Vein endothelial cell (primary cell): Measurements from ENCODE around the gene JTB. TPM values are rescaled to one million over a fixed set of nuclear protein-coding genes. Genes with fewer than 3 reads are reported as not detected.

Experiments
- small RNA-seq: library from RNA; depleted of rRNA; stranded (forward); fragments of <200 nt; gene quantifications from one replicate; pipeline ENCODE3, GENCODE V24; 2012
- total RNA-seq: library from RNA; depleted of rRNA; stranded (reverse); fragments of >200 nt; gene quantifications from 2 replicates; pipeline ENCODE4 v1.2.3, GENCODE V29; 2012

The JTB gene
- total RNA-seq, result 114 and 132 TPM in 2 replicates

DNA sequence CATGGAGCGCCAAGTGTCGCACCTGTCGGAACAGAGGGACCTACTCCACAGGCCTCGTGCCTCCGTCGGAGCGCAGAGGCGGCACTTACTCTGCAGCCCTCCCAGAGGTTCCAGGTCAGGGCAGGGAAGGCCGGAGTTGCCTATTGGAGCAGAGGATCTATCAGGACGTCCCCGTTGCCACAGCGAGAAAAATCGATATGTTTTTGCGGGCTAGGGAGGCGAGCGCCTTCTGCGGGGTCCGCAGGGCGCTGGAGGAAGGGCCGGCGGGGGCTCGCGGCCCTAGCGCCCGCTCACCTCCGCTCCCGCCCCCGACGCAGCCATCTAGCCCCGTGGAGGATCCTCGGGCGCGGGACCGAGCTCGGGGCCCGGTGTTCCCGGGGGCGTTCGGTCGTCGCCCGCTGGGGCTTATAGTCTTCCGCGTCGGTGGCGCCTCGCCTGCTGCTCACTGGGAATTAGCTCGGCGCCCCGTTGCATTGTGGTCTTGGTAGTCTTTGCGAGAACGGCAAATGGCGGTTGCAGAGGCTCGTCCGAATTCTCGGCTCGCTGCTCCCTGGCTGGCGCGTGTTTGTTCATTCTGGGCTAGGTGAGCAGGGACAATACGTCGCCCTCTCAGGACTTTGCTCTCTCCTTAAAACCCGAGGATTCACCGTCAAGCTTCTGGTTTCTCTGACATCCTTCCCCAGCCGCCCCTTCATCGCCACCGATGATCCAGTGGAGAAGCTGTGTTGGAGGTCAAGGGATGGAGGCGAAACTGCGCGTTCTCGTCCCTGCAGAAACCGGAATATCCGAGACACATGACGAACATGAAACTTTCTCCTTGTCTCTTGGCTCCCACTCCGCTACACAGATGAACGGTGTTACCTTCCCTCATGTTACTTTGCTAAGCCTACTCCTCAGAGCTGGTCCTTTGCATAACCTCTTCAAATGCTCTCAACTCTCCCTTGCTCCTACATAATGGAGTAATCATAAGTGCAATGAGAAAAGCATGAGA, at the start of gene JTB:
TSS of gene JTB (minus strand) at position 425 of the 991 bp plus-strand sequence. CDS start at position 3, 422 bp downstream.

DNA sequence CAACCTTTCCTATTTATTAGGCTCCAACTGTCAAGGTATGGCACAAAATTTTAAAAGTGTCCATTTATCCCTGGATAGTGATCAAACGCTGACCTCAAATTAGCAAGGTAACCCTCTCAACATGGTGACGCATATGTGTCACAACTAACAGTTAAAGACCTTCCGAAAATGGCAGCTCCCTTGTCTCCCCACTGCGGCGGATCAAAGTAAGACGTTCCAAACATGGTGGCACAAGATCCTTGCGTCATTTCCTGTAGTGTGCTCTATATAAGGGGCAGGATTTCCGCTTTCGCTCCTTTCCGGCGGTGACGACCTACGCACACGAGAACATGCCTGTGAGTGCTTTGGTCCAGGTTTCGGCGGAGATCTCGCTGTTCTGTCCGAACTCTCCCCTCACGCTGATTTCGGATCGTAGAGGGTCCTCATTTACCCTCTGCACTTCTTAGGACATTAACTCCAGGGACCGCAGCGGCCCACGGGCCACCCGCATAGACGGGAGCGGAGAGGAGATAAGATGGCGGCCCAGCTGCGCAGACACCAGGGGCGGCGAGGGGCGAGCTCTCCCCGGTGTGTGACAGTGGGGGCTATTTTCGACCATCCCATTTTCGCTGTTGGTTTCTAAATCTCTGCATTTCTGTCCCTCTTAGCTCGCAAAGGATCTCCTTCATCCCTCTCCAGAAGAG, 13.1 kb upstream of the JTB start, which contains the start of gene RPS27:
TSS of gene RPS27 (plus strand) at position 295 of the 683 bp plus-strand sequence. CDS start at position 330, 35 bp downstream.

DNA sequence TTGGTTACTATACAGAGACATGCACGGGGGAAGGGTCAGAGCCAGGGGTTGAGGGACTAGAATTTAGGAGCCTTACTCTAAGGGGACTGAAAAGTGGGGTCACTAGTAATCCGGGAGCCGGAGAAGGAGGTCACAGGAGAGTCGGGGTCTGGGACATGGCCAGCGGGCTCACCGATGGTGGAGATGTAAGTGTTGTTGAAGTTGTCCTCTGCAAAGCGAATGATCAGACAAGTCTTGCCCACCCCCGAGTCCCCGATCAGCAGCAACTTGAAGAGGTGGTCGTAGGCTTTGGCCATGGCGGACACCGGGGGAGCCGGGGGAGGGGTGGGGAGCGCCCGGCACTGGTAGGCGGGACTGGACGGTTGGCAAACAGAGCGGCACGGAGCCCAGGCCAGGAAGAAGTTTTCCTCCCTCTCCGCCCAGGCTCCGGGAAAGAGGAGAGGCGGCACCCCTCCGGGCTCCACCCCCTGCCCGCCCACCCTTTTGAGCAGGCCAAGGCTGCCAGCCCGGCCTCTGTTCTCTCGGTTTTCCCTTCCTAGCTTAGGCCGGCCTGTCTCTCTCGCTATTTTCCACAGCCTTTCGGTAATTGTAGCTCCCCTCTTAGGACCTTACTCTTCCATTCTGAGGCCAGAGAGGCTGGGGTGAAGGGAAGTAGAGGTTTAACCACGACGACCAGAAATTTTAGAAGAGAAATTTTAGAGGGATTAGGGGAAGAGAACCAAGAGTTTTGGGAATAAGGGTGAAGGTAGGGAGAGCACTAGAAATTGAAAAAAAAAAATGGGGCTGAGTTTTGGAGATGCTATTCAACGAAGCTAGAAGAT, 8.7 kb upstream of the JTB start, which contains the start of gene RAB13:
TSS of gene RAB13 (minus strand) at position 399 of the 821 bp plus-strand sequence. CDS start at position 296, 103 bp downstream.

DNA sequence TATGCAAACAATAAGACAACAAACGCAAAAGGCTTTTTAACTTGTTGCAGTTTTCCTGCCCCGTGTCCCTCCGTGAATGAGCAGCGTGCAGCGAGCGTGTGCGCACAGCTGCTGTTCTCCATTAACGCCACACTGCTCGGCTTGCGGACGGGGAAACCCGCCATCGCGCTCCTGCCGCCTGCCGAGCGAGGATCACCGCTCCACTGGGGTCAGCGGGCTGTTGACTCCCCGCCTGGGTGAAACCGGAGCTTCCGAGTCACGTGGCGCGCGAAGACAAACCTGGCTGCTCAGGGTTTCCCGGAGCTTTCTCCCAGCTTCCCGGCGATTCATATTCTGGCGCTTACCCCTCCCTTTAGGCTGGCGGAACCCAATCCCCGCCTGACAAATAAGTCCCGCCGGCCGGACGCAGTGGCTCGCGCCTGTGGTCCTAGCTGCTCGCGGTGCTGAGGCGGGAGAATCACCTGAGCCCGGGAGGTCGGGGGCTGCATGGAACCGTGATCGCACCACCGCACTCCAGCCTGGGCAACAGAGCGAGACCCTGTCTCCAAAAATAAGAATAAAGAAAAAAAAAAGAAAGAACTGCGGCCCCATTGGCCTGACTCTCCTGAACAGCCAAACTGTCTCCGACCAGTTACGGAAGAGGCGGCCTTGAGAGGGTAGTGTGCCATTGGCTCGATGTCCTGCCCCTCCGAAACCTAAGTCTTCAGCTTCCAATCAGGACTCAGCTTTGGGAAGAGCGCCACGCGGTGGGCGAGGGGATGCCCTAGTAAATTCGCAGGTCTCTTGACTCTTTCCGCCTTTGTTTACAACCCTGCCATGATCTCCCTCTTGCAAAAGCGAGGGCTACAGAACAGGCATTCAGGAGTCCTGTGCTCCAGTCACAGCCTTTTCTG, 10.1 kb downstream of the JTB start, which contains the start of gene CREB3L4:
TSS of gene CREB3L4 (plus strand) at position 796 of the 893 bp plus-strand sequence. CDS start 624 bp downstream, outside the sequence.

DNA sequence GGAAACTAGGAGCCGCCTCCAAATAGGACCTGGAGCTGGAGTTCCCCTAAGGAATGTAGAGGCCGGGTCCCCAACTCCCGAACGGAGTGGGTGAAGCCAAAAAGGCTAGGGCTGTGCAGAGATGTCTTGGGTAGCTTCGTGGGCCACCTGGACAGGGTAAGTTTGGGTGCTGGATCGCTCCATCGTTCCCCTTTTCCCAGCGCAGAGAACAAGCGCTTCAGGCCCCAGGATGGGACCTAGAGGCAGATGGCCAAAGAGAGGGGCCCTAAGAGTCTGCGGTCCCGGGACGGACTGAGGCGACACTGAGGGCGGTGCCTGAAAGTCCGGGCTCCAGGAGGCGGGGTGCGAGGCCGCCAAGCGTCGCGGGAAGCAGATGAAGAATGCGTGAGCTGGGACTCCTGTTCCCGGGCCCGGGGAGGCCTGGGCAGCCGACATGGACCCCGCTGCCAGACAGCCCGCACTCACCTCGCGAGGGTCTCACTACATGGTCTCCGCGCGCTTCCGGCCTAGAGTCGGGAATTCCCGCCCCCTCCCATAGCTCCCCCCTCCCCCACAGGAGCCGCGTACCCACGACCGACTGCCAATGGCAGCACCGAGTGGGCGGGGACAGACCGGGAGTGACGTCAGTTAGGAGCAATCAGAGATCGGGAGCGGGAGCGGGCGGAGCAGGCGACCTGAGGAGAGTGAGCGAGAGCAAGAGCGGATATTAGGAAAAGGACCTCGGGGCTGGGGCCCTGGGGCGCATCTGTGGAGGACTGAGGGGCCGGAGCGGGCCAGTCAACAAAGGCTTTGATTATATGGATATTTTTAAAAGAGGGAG, 14.2 kb downstream of the JTB start, which contains the start of gene SLC39A1:
TSS of gene SLC39A1 (minus strand) at position 508 of the 820 bp plus-strand sequence. CDS start 822 bp downstream, outside the sequence.

DNA sequence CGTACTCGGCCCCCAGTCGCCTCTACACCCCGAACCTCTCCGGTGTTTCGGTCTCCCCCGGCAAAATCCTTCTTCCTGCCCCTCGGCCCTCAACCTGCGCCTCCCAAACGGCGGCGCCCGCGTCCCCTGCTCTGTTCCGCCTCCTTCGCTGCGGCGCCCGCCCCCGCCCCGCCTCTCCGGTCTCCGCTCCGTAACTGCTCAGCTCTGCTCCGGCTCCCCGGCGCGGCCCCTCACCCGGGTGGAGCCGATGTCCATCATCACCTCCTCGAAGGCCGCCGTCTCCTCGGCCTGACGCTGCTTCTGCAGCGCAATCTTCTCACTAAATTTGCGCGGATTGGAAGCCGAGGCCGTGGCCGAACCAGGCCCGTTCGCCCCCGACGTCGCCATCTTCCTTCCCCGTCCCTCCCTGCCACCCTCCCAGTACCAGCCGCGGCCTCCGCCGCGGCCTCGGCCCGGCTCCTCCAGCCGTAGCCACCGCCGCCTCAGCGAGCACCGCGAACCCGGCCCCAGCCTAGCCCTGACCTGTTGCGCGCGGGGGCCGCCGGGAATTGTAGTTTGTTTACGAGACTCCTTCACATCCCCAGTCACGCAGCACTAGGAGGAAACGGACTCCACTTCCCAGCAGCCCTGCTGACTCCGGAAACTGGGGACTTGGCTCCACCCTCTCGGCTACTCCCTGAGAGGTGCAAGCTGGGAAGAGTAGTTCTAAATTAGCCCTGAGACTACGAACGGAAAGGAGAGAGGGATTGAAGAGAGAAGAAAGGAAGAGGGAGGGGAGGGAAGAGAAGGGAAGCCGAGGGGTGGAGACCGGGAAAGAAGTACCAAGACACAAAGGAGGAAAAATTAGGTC, 19.1 kb downstream of the JTB start, which contains the start of gene CRTC2:
TSS of gene CRTC2 (minus strand) at position 502 of the 850 bp plus-strand sequence. CDS start at position 387, 115 bp downstream.

DNA sequence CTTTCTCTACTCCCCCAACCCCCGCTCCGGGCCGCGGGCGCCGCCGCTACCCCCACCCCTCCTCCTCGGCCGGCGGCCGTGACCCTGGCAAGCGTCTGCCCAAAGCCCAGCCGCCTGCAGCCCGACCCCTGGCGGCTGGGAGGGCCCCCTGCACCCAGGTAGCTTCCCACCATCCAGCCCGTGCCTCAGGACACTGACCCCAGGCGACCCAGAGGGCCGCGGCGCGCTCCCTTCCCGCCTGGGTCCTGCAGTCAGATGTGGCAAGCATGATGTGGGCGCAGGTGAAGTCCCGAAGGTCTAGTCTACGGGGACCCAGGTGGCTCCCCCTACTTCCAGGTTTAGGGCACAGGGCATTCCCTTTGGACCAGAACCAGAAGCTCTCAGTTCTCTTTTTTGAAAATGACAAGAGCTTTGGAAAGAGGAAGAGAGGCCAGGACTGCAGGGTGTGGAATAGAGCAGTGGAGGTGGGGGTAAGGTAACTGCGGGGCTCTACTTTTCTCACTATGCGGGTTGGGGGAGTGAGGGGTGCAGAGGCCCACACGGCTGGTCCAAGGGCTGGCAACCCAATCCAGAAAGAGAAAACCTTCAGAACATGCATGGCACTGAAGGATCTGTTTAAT, 30.7 kb downstream of the JTB start, which contains the start of gene DENND4B:
TSS of gene DENND4B (minus strand) at position 97 of the 620 bp plus-strand sequence. CDS start 2,344 bp downstream, outside the sequence.

Small RNAs within 50 kb of the gene (small RNA-seq; reads per million reads assigned to genes)
- gene MIR6737, result not detected

Other genes starting within 250 kb of the JTB start
- gene INTS3, start 249.6 kb downstream of the JTB start, total RNA-seq, result 50.0 and 50.6 TPM in 2 replicates
- gene SLC27A3, start 202.3 kb downstream of the JTB start, total RNA-seq, result 11.6 and 16.0 TPM in 2 replicates
- gene GATAD2B, start 54.7 kb downstream of the JTB start, total RNA-seq, result 15.9 and 21.2 TPM in 2 replicates
- gene DENND4B, start 31.0 kb downstream of the JTB start, total RNA-seq, result 25.2 and 28.4 TPM in 2 replicates
- gene CRTC2, start 19.1 kb downstream of the JTB start, total RNA-seq, result 8.8 and 12.1 TPM in 2 replicates
- gene SLC39A1, start 14.1 kb downstream of the JTB start, total RNA-seq, result 100 and 102 TPM in 2 replicates
- gene CREB3L4, start 9.8 kb downstream of the JTB start, total RNA-seq, result 6.1 and 9.1 TPM in 2 replicates
- gene RAB13, start 8.7 kb upstream of the JTB start, total RNA-seq, result 61.6 and 63.0 TPM in 2 replicates
- gene RPS27, start 13.1 kb upstream of the JTB start, total RNA-seq, result 882 and 1,570 TPM in 2 replicates
- under 0.01 and 0.10 TPM in 2 replicates for gene NUP210L, start 177.4 kb upstream of the JTB start, total RNA-seq
- gene TPM3, start 214.4 kb upstream of the JTB start, total RNA-seq, result 741 and 1,680 TPM in 2 replicates
- not detected in 2 replicates for gene CFAP141, start 228.7 kb upstream of the JTB start, total RNA-seq
- 129 and 154 TPM in 2 replicates for gene UBAP2L, start 243.3 kb upstream of the JTB start, total RNA-seq